ENCODE data around the gene RAB34.
A peak's percentile ranks its signal among the peaks of the same experiment; 100 is the strongest.

RAB34 gene

GRCh38 chr17:28717578-28718332 is at the start of gene RAB34:
Gene RAB34, minus strand, starts transcription at chr17:28717868. Its CDS starts 602 bp downstream, at chr17:28717266.
- DNase-seq (ENCODE audit: extremely low read depth, low read depth), result no peak
- peak within 1 kb of the TSS; percentile 99 for H3K4me3 ChIP-seq (replicated peaks; ENCODE audit: low read depth, low read length)
- peak; percentile 37 for TF ChIP-seq CTCF (IDR thresholded peaks at IDR 0.05; ENCODE audit: low read depth, low read length, missing control alignments)

- no peak for TF ChIP-seq CTCF (IDR thresholded peaks at IDR 0.05; ENCODE audit: low read depth, low read length, missing control alignments)
- H3K4me3 ChIP-seq (replicated peaks; ENCODE audit: low read depth, low read length), result no peak overlapping the region
- DNase-seq (ENCODE audit: extremely low read depth, low read depth), result no peak
These were observed 47.4 kb upstream of the RAB34 start for GRCh38 chr17:28765038-28765437.

- peak; percentile 73 for DNase-seq (ENCODE audit: extremely low read depth, low read depth)
- TF ChIP-seq CTCF (IDR thresholded peaks at IDR 0.05; ENCODE audit: low read depth, low read length, missing control alignments), result peak; percentile 86
- no peak overlapping the region for H3K4me3 ChIP-seq (replicated peaks; ENCODE audit: low read depth, low read length)
These were observed 46.2 kb upstream of the RAB34 start for GRCh38 chr17:28763804-28764266.

- no peak overlapping the region for H3K4me3 ChIP-seq (replicated peaks; ENCODE audit: low read depth, low read length)
- TF ChIP-seq CTCF (IDR thresholded peaks at IDR 0.05; ENCODE audit: low read depth, low read length, missing control alignments), result no peak
- DNase-seq (ENCODE audit: extremely low read depth, low read depth), result no peak
These were observed 45.6 kb upstream of the RAB34 start for GRCh38 chr17:28763137-28763799.

GRCh38 chr17:28760601-28761562 is 43.2 kb upstream of the RAB34 start:
- no peak overlapping the region for H3K4me3 ChIP-seq (replicated peaks; ENCODE audit: low read depth, low read length)
- TF ChIP-seq CTCF (IDR thresholded peaks at IDR 0.05; ENCODE audit: low read depth, low read length, missing control alignments), result no peak
- DNase-seq (ENCODE audit: extremely low read depth, low read depth), result no peak

GRCh38 chr17:28759256-28759865 is 41.7 kb upstream of the RAB34 start:
- no peak for DNase-seq (ENCODE audit: extremely low read depth, low read depth)
- no peak for TF ChIP-seq CTCF (IDR thresholded peaks at IDR 0.05; ENCODE audit: low read depth, low read length, missing control alignments)
- H3K4me3 ChIP-seq (replicated peaks; ENCODE audit: low read depth, low read length), result no peak overlapping the region
